ENCODE data around the gene TRIM62.

GRCh38 chr1:33163621-33164519 lies 18.0 kb downstream of the TRIM62 start:
- TF ChIP-seq, protein P1, sequence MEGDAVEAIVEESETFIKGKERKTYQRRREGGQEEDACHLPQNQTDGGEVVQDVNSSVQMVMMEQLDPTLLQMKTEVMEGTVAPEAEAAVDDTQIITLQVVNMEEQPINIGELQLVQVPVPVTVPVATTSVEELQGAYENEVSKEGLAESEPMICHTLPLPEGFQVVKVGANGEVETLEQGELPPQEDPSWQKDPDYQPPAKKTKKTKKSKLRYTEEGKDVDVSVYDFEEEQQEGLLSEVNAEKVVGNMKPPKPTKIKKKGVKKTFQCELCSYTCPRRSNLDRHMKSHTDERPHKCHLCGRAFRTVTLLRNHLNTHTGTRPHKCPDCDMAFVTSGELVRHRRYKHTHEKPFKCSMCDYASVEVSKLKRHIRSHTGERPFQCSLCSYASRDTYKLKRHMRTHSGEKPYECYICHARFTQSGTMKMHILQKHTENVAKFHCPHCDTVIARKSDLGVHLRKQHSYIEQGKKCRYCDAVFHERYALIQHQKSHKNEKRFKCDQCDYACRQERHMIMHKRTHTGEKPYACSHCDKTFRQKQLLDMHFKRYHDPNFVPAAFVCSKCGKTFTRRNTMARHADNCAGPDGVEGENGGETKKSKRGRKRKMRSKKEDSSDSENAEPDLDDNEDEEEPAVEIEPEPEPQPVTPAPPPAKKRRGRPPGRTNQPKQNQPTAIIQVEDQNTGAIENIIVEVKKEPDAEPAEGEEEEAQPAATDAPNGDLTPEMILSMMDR (IDR thresholded peaks at IDR 0.05): no peak
- TF ChIP-seq POLR2A (IDR thresholded peaks at IDR 0.05): no peak
- no peak for TF ChIP-seq POLR2AphosphoS5 (IDR thresholded peaks at IDR 0.05)
